Smooth muscle cell (in vitro differentiated cells): Measurements from ENCODE around the gene ATXN7L1. TPM values are rescaled to one million over a fixed set of nuclear protein-coding genes. Genes with fewer than 3 reads are reported as not detected.

Source experiments
- DNase-seq: peaks from one replicate; lab custom pipeline; 2025; ENCODE audit not compliant: unreplicated experiment; lab: John Stamatoyannopoulos, UW
- H2AFZ ChIP-seq: fragments of 200-600 bp; sonication (generic); 2 replicates; pipeline ENCODE4 v1.6.0; 2016; ENCODE audit warnings: antibody characterized with exemption, low read depth, mild to moderate bottlenecking
- H3F3A ChIP-seq: fragments of 200-600 bp; sonication (generic); 2 replicates; pipeline ENCODE4 v1.6.0; 2017; ENCODE audit warnings: antibody characterized with exemption, low read depth
- H3K27ac ChIP-seq: fragments of 200-600 bp; sonication (generic); 2 replicates; pipeline ENCODE4 v1.5.1; 2016; ENCODE audit warnings: low read depth, mild to moderate bottlenecking
- H3K27me3 ChIP-seq: fragments of 200-600 bp; sonication (generic); 2 replicates; pipeline ENCODE4 v1.6.1; 2016; ENCODE audit warnings: low read depth, mild to moderate bottlenecking
- H3K36me3 ChIP-seq: fragments of 200-600 bp; sonication (generic); 2 replicates; pipeline ENCODE4 v1.5.1; 2016; ENCODE audit warnings: low read depth
- H3K4me1 ChIP-seq: fragments of 200-600 bp; sonication (generic); 2 replicates; pipeline ENCODE4 v1.5.1; 2016; ENCODE audit warnings: low read depth
- H3K4me2 ChIP-seq: fragments of 200-600 bp; sonication (generic); 2 replicates; pipeline ENCODE4 v1.6.0; 2016; ENCODE audit warnings: mild to moderate bottlenecking
- H3K4me3 ChIP-seq: fragments of 200-600 bp; sonication (generic); 2 replicates; pipeline ENCODE4 v1.5.1; 2016; ENCODE audit warnings: mild to moderate bottlenecking
- H3K79me2 ChIP-seq: fragments of 200-600 bp; sonication (generic); 2 replicates; pipeline ENCODE4 v1.6.0; 2016; ENCODE audit warnings: low read depth, mild to moderate bottlenecking
- H3K9ac ChIP-seq: fragments of 200-600 bp; sonication (generic); 2 replicates; pipeline ENCODE4 v1.6.0; 2016; ENCODE audit warnings: low read depth
- H3K9me3 ChIP-seq: fragments of 200-600 bp; sonication (generic); replicated peaks from 2 replicates; pipeline ENCODE4 v1.5.1; 2016; ENCODE audit warnings: low read depth
- H4K20me1 ChIP-seq: fragments of 200-600 bp; sonication (generic); 2 replicates; pipeline ENCODE4 v1.6.0; 2016; ENCODE audit warnings: low read depth
- WGBS: methylation state at CpG from one replicate; pipeline ENCODE4 v1.1.7; 2016; ENCODE audit warnings: low lambda C conversion rate; 5-methylcytosine and 5-hydroxymethylcytosine counted together
- polyA plus RNA-seq: library from polyadenylated mRNA; unstranded; fragments of >200 nt; fragmentation: Nextera tagmentation; extraction: Ambion mirVana; gene quantifications from 2 replicates; pipeline ENCODE4 v1.2.1, GENCODE V29; 2016
- total RNA-seq: library from RNA; depleted of rRNA; stranded (reverse); fragments of >200 nt; gene quantifications from 2 replicates; pipeline ENCODE4 v1.2.3, GENCODE V29; 2014
- TF ChIP-seq, protein P1 (sequence below): fragments of 200-600 bp; sonication (generic); IDR thresholded peaks from 2 replicates; pipeline ENCODE4 v1.5.1; 2017; ENCODE audit warnings: borderline replicate concordance, mild to moderate bottlenecking, antibody characterized with exemption; ENCODE audit not compliant: insufficient read depth, poor library complexity, severe bottlenecking

The ATXN7L1 gene
- total and polyA plus RNA-seq, 2 experiments from 2014 or later: 3.3 to 4.4 TPM

DNA sequence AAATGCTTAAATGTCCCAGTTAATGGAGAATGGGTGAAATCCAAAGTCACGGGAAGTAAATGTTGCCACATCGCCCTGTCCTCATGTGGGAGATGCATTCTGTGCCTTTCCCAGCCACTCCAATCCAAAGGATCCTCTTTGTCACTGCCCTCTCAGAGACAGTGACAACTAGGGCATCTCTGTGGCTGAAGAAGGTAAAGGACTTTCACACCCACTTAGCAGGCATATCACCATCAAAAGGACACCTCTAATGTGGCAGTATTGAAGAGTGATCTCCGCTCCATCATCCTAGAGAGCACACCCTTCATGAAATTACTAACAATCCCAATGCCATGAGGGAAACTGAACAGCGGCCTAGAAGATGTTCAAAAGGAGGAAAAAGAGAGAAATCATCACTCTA is 13.6 kb downstream of the ATXN7L1 start:
- WGBS: 93% methylated on average over 4 of the region's 4 CpGs
- Histone ChIP-seq H3K4me3 (no peak overlapping the region), H4K20me1 (peaks cover 38% of the 10 kb centered on the region), H3K27me3 (no peaks in the 10 kb centered on the region), H3K79me2 (no peaks in the 10 kb centered on the region), H2AFZ (no peak overlapping the region), H3K36me3 (no peaks in the 10 kb centered on the region), H3K4me1 (no peaks in the 10 kb centered on the region), H3K9me3 (no peaks in the 10 kb centered on the region), H3K9ac (no peak overlapping the region), H3K4me2 (no peak overlapping the region), H3F3A (no peaks in the 10 kb centered on the region), H3K27ac (no peak overlapping the region)
- TF ChIP-seq, protein P1, sequence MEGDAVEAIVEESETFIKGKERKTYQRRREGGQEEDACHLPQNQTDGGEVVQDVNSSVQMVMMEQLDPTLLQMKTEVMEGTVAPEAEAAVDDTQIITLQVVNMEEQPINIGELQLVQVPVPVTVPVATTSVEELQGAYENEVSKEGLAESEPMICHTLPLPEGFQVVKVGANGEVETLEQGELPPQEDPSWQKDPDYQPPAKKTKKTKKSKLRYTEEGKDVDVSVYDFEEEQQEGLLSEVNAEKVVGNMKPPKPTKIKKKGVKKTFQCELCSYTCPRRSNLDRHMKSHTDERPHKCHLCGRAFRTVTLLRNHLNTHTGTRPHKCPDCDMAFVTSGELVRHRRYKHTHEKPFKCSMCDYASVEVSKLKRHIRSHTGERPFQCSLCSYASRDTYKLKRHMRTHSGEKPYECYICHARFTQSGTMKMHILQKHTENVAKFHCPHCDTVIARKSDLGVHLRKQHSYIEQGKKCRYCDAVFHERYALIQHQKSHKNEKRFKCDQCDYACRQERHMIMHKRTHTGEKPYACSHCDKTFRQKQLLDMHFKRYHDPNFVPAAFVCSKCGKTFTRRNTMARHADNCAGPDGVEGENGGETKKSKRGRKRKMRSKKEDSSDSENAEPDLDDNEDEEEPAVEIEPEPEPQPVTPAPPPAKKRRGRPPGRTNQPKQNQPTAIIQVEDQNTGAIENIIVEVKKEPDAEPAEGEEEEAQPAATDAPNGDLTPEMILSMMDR: no peak
- no peak for DNase-seq

DNA sequence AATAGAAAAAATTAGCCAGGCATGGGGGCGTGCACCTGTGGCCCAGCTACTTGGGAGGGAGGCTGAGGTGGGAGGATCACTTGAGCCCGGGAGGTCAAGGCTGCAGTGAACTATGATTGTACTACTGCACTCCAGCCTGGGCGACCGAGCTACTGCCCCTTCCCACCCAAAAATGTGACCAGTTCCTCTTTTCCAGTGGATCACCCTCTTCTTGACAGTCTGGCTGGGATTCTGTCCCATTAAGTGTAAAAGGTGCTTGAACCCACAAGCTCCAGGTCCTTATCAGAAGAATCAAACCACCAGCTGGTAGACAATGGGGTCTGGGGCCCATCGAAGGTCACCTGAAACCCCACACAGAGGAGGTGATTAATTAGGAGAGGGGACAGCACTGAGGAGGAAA is 14.1 kb downstream of the ATXN7L1 start:
- no peak overlapping the region for H3K4me3 ChIP-seq
- H4K20me1 ChIP-seq: peaks cover 38% of the 10 kb centered on the region
- no peaks in the 10 kb centered on the region for H3K9me3 ChIP-seq
- no peaks in the 10 kb centered on the region for H3K79me2 ChIP-seq
- H3K4me2 ChIP-seq: no peak overlapping the region
- H3K9ac ChIP-seq: no peak overlapping the region
- TF ChIP-seq, protein P1: no peak
- H3K27ac ChIP-seq: no peak overlapping the region
- no peaks in the 10 kb centered on the region for H3K4me1 ChIP-seq
- 96% methylated on average over 5 of the region's 5 CpGs for WGBS
- no peaks in the 10 kb centered on the region for H3K36me3 ChIP-seq
- no peak overlapping the region for H2AFZ ChIP-seq
- no peaks in the 10 kb centered on the region for H3K27me3 ChIP-seq
- no peak for DNase-seq
- H3F3A ChIP-seq: no peaks in the 10 kb centered on the region

DNA sequence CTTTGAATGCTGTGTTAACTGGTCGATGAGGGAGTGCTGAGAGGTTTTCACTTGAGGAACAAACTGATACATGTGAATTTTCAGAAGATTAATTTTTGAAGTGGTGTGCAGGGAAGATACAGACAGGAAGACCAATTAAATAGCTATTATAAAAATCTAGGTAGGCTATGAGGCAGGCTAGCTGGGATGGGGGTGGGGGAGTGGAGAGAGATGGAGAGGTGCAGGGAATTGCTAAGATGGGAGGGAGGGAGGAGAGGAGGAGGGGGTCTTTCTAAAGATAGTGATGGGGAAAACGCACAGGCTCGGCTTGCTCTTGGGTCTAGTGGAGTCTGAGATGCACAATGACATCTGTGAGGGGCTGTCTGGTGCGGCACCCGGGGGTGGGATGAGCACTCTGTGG is 15.2 kb downstream of the ATXN7L1 start:
- Histone ChIP-seq H3K4me2 (no peak overlapping the region), H3K4me3 (no peak overlapping the region), H3K79me2 (no peaks in the 10 kb centered on the region), H3K27ac (no peak overlapping the region), H3K36me3 (no peaks in the 10 kb centered on the region), H3K4me1 (no peaks in the 10 kb centered on the region), H3K27me3 (no peaks in the 10 kb centered on the region), H3F3A (no peaks in the 10 kb centered on the region), H3K9me3 (no peaks in the 10 kb centered on the region), H4K20me1 (peaks cover 38% of the 10 kb centered on the region), H3K9ac (no peak overlapping the region), H2AFZ (no peak overlapping the region)
- TF ChIP-seq, protein P1: no peak
- DNase-seq: no peak
- 88% methylated on average over 5 of the region's 5 CpGs for WGBS

DNA sequence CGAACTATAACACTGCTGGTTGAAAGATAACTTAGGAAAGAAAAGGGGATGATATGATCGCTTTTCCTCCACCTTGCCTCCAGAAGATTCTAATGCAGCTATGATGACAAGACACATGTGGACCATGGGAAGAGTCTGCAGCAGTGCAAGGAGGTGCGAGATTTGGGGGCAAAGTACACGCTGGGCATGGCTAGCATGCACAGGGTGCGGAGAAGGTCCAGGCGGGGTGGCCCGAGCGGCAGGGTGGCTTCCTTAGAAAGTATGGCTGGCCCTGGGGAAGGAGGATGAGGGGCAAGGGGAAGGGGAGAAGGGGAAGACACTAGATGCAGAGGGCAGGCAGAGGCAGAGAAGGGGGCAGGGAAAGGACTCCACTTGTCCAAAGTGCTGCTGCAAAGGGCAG is 15.6 kb downstream of the ATXN7L1 start:
- H3K27me3 ChIP-seq: no peaks in the 10 kb centered on the region
- no peaks in the 10 kb centered on the region for H3K4me1 ChIP-seq
- no peak overlapping the region for H3K9ac ChIP-seq
- no peaks in the 10 kb centered on the region for H3K9me3 ChIP-seq
- H3F3A ChIP-seq: peaks cover 3% of the 10 kb centered on the region
- no peak overlapping the region for H2AFZ ChIP-seq
- no peak overlapping the region for H3K27ac ChIP-seq
- WGBS: 91% methylated on average over 8 of the region's 8 CpGs
- H3K4me3 ChIP-seq: no peak overlapping the region
- DNase-seq: no peak
- no peaks in the 10 kb centered on the region for H3K79me2 ChIP-seq
- H3K4me2 ChIP-seq: no peak overlapping the region
- H4K20me1 ChIP-seq: peaks cover 38% of the 10 kb centered on the region
- no peaks in the 10 kb centered on the region for H3K36me3 ChIP-seq
- TF ChIP-seq, protein P1: no peak
